Hepatocyte (in vitro differentiated cells): ENCODE results near the gene SRGAP2B. TPM values are rescaled to one million over a fixed set of nuclear protein-coding genes. Genes with fewer than 3 reads are reported as not detected.
"Not testable (repeated sequence)": the region's sequence is repeated elsewhere in the genome, so short reads cannot be mapped to it uniquely, and the experiment has no call there.

Experiments used
- DNase-seq: peaks from one replicate; pipeline ENCODE4 v3.0.0-alpha.2; 2016; ENCODE audit warnings: low spot score
- H2AFZ ChIP-seq: fragments of 200-600 bp; sonication (generic); 2 replicates; pipeline ENCODE4 v1.6.0; 2016; ENCODE audit warnings: antibody characterized with exemption, mild to moderate bottlenecking
- H3K27ac ChIP-seq: fragments of 200-600 bp; sonication (generic); 2 replicates; pipeline ENCODE4 v1.5.1; 2016; ENCODE audit warnings: mild to moderate bottlenecking
- H3K27me3 ChIP-seq: fragments of 200-600 bp; sonication (generic); 2 replicates; pipeline ENCODE4 v1.6.1; 2016
- H3K36me3 ChIP-seq: fragments of 200-600 bp; sonication (generic); replicated peaks from 2 replicates; pipeline ENCODE4 v1.5.1; 2016; ENCODE audit warnings: low read depth; ENCODE audit not compliant: insufficient read depth
- H3K4me1 ChIP-seq: fragments of 200-600 bp; sonication (generic); 2 replicates; pipeline ENCODE4 v1.5.1; 2016; ENCODE audit warnings: mild to moderate bottlenecking, moderate library complexity; ENCODE audit not compliant: insufficient read depth
- H3K4me2 ChIP-seq: fragments of 200-600 bp; sonication (generic); 2 replicates; pipeline ENCODE4 v1.6.0; 2016
- H3K4me3 ChIP-seq: fragments of 200-600 bp; sonication (generic); 2 replicates; pipeline ENCODE4 v1.5.1; 2016; ENCODE audit warnings: mild to moderate bottlenecking
- H3K79me2 ChIP-seq: fragments of 200-600 bp; sonication (generic); 2 replicates; pipeline ENCODE4 v1.6.0; 2017; ENCODE audit warnings: mild to moderate bottlenecking
- H3K9me2 ChIP-seq: fragments of 200-600 bp; sonication (generic); replicated peaks from 2 replicates; pipeline ENCODE4 v1.6.0; 2017; ENCODE audit warnings: mild to moderate bottlenecking; ENCODE audit not compliant: insufficient read depth
- H3K9me3 ChIP-seq: fragments of 200-600 bp; sonication (generic); 2 replicates; pipeline ENCODE4 v1.5.1; 2016; ENCODE audit warnings: low read depth, mild to moderate bottlenecking
- H4K20me1 ChIP-seq: fragments of 200-600 bp; sonication (generic); 2 replicates; pipeline ENCODE4 v1.6.0; 2016; ENCODE audit warnings: mild to moderate bottlenecking; ENCODE audit not compliant: insufficient read depth, poor library complexity, severe bottlenecking
- whole genome bisulfite sequencing: methylation state at CpG from one replicate; pipeline ENCODE4 v1.1.6; 2016; ENCODE audit warnings: low lambda C conversion rate; ENCODE audit errors: missing lambda C conversion rate; 5-methylcytosine and 5-hydroxymethylcytosine counted together
- polyA plus RNA-seq: library from polyadenylated mRNA; unstranded; fragments of >200 nt; fragmentation: Nextera tagmentation; extraction: Ambion mirVana; gene quantifications from 2 replicates; pipeline ENCODE4 v1.2.1, GENCODE V29; 2016
- total RNA-seq: library from RNA; depleted of rRNA; stranded (reverse); fragments of >200 nt; gene quantifications from 2 replicates; pipeline ENCODE4 v1.2.3, GENCODE V29; 2014

The SRGAP2B gene
- total and polyA plus RNA-seq, 2 experiments from 2014 or later: 7.1 to 9.0 TPM

DNA sequence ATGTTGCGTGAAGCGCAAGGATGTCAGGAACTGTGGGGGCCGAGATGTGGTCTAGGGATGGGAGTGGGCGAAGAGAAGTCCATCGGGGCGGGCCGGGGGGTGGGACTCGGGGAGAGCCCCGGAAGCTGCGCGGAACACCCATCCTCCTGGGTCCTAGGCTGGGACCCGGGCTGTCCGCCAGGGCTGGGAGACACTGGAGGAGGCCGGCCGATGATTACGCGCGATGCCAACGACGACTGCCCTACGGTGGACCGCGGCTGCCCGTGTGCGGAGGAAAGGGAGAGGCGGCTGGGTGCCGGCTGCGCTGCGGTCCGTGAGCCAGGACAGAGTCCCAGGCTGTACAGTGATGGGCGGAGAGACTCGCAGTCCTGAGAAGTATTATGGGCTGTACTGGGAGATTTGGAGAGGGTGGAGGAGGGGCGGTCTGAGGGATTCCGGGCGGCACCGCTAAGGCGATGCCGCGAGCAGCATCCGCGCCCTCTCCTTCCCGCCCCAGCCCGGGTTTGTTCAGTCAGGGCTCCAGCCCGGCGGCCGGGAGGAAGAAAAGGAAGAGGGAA, 395 bp downstream of the SRGAP2B start:
- not testable (repeated sequence) for DNase-seq, H3K4me2 ChIP-seq, H3K27ac ChIP-seq, H3K79me2 ChIP-seq, H3K36me3 ChIP-seq, H3K4me3 ChIP-seq, H4K20me1 ChIP-seq, H3K27me3 ChIP-seq, H2AFZ ChIP-seq, H3K9me3 ChIP-seq, H3K9me2 ChIP-seq, H3K4me1 ChIP-seq
- WGBS: no CpG with 5 or more reads among the region's 46 CpGs

DNA sequence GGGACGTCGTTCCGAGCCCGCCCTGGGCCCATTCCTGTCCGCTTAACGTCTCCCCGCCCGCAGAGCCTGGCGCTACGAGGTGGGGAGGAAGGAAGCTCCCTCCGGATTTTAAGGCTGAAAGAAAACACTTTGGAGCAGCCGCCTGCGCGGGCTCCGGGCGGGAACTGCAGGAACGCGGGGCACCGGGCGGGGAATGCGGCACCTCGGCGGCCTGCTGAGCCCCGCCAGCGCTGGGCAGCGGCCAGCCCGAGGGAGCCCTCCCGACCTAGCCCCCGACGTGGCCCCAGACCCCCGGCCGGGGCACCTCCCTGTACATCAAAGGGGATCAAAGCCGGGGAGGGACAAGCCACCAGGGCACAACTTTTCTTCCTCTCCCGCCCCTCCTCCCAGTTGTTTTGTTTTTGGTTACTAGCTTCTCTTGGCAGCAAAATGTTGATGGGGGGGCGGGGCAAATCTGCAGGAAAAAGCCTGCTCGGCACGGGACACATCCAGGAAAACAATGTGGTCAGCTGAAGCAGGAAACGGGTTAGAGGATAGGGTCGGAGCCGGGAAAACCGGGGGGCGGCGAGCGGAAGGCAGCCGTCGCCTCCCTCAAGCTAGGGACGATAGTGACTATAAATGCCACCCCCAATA, 1.5 kb downstream of the SRGAP2B start:
- not testable (repeated sequence) for H3K4me1 ChIP-seq, H3K27me3 ChIP-seq, H3K9me2 ChIP-seq, H3K36me3 ChIP-seq, H3K9me3 ChIP-seq, H3K27ac ChIP-seq, H2AFZ ChIP-seq, H3K4me3 ChIP-seq, H3K79me2 ChIP-seq, H4K20me1 ChIP-seq
- 3% methylated on average over 13 of the region's 47 CpGs for WGBS
- peak; percentile 9 for DNase-seq
- H3K4me2 ChIP-seq: peak overlapping the region; percentile 80

DNA sequence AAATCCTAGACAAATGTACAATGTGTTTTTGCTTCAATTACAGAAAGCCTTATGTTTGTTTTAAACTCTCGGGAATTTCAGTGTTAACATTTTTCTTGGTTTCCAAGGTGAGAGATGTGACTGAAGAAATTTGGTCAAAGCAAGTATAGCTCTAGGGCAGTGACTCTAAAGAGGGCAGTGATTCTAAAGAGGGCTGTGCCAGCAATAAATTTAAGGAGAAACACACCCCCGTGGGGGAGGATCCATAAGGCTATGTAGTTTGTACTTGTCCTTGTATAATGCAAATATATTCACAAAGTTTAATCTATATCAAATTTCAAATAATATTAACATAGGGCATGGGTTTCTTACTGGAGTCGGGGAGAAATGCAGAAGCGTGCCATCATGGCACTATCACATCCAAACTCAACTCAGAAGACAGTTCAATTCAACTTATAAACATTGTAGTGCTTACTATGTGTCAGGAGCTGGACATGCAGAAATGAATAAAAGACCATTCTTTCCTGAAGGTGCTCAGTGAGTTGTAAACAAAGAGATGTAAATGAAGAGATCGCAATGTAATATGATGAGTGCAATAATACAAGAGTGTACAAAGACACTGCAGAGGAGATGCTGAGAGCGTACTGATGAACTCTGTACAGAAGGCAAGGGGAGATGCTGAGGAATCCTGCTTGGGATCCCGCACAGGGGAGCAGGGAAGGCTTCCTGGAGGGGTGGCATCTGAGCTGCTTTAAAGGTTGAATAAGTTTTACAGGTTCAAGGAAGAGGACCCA, 12.5 kb downstream of the SRGAP2B start:
- WGBS: 82% methylated on average over 3 of the region's 7 CpGs
- not testable (repeated sequence) for H3K27me3 ChIP-seq

DNA sequence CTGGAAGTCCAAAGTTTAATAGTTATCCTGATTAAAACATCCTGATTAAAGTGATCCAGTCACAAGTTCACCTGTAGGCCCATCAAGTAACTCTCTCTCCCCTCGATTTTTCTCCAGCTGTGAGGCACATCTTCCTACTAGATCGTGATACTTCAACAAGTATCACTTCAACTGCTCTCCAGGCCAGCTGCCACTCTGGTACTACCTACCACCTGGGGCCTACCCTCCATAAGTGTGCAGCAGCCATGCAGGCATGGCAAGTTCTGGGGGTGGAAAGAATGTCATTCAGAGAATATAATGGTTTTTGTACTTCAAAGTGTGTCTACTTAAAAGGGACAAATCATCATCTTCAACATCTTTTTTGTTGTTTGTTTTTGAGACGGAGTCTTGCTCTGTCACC, 14.9 kb downstream of the SRGAP2B start:
- not testable (repeated sequence) for H3K9me2 ChIP-seq, H3K27me3 ChIP-seq, H3K27ac ChIP-seq, H3K9me3 ChIP-seq, DNase-seq, H4K20me1 ChIP-seq, H3K4me2 ChIP-seq, H3K4me3 ChIP-seq, H3K79me2 ChIP-seq, H3K4me1 ChIP-seq, H2AFZ ChIP-seq, H3K36me3 ChIP-seq
- 100% methylated on average over 2 of the region's 3 CpGs for WGBS

More for the DNA sequence above, 12.5 kb downstream of the SRGAP2B start:
- not testable (repeated sequence) for H3K4me1 ChIP-seq, H4K20me1 ChIP-seq, H3K36me3 ChIP-seq, DNase-seq, H3K27ac ChIP-seq, H2AFZ ChIP-seq, H3K79me2 ChIP-seq, H3K4me2 ChIP-seq, H3K9me3 ChIP-seq, H3K4me3 ChIP-seq, H3K9me2 ChIP-seq

DNA sequence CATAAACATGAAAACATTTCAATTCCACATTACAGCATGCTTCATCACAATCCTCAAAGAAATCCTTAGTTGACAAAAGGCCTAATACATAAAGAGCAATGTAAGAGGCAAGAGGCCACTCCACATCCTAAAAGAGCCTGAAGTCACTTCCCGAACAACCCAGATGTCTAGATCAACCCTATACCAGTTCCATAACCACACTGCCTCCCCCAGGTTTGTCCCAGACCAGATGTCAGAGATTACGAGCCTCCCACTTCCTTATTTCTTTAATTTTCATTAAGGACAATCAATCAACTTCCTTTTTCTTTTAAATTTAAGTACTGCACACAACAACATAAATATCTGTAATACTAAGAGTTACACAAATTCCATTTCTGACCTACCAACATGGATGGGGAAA, 15.4 kb downstream of the SRGAP2B start:
- H2AFZ ChIP-seq, H3K27ac ChIP-seq, H3K4me3 ChIP-seq, H3K9me3 ChIP-seq, H3K9me2 ChIP-seq, H3K79me2 ChIP-seq, H4K20me1 ChIP-seq, H3K4me1 ChIP-seq, H3K4me2 ChIP-seq, H3K27me3 ChIP-seq, H3K36me3 ChIP-seq, DNase-seq: not testable (repeated sequence)
- WGBS: 88% methylated on average over 2 of the region's 2 CpGs

DNA sequence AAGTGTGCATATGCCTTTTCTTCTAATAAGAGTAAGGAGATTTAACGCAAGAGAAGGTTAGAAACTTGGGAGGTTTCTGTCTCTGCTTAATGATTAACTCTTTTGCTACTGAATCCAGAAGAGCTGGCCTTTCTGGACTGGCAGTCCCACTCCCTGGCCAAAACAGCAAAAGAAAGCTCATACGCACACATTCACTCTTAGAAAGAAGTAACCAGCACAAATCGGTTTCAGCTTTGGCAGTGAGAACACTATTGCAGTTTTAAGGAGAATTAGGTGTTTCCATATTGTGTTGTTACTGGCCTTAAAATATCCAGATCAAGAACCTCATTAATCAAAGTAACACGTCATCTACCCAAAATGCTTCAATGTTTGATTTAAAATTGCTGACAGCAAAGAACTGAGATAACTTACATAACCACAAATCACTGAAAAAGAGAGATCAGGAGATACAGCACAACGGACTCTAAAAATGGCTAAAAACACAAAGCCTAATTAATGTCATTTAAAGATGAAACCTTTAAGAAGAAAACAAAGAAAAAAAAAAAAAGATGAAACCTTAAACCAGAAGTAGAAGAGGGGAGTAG, 16.2 kb downstream of the SRGAP2B start:
- not testable (repeated sequence) for H2AFZ ChIP-seq, H3K4me2 ChIP-seq, H3K36me3 ChIP-seq, H4K20me1 ChIP-seq, H3K9me3 ChIP-seq, H3K4me3 ChIP-seq, H3K27me3 ChIP-seq, H3K27ac ChIP-seq, H3K4me1 ChIP-seq, H3K9me2 ChIP-seq, DNase-seq, H3K79me2 ChIP-seq
- no CpG with 5 or more reads among the region's 5 CpGs for WGBS

DNA sequence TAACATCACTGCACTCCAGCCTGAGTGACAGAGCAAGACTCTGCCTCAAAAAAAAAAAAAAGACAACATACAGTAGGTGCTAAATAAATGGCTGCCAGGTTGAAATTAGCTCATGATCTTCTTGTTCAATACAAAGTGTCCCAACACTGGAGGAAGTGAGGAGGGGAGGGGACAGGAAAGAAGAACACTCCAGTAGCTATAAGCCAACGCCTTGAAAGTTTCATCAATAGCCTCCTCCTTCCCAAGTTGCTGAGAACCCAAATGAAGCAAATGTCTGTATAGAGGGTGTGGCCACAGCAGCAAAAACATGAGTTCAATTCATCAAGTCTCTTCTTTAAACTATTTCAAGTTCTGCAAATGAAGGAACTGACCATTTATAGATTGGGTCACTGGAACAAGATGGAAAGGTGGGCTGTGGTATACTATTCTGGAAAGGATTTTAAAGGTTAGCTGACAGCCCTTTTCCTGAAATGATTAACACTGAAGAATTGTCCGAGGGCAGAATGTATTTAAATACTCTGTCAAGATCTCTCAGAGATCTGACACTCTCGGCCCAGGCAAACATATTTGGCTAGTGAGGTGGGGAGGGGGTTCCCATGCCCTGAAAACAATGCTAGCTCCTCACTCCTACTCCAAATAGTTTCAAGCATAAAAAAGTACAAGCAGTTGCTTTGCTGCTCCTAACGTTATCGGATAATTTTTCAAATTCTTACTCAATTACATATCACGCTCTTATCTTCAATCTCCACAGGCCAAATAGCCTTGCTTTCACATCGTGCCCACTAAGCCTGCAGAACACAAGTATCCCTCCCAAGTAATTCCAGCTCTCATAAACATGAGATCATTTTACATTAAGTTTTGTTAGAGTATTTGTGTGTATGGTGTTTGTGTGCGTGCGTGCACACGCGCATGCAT, 17.0 kb downstream of the SRGAP2B start:
- not testable (repeated sequence) for H3K27ac ChIP-seq, H3K4me1 ChIP-seq, H3K9me3 ChIP-seq, H4K20me1 ChIP-seq, H3K4me2 ChIP-seq, H3K79me2 ChIP-seq, H3K27me3 ChIP-seq, H3K4me3 ChIP-seq, H3K36me3 ChIP-seq, DNase-seq, H3K9me2 ChIP-seq, H2AFZ ChIP-seq
- no CpG with 5 or more reads among the region's 11 CpGs for WGBS

DNA sequence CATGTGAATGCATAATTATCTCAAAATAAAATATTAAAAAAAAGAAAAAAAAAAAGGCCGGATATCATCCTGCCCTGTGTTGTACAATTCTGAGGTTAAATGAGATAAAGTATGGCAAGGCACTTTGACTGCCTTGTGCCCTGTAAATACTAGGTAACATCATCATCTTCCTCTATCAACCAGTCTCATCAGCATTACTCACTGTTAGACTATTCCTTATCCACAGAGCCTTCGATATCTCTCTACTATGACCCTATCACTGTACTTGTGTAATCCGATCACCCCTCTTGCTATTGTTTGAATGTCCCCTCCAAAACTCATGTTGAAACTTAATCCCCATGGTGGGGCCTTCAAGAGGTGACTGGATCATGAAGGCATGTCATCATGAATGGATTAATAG, 18.3 kb downstream of the SRGAP2B start:
- H3K79me2 ChIP-seq, DNase-seq, H3K27ac ChIP-seq, H3K4me1 ChIP-seq, H3K36me3 ChIP-seq, H3K27me3 ChIP-seq, H2AFZ ChIP-seq, H3K9me2 ChIP-seq, H3K9me3 ChIP-seq, H3K4me2 ChIP-seq, H3K4me3 ChIP-seq, H4K20me1 ChIP-seq: not testable (repeated sequence)
- no CpG with 5 or more reads among the region's 3 CpGs for WGBS
